Keratinocyte (primary cell): ENCODE data around the gene KRT1. TPM values are rescaled to one million over a fixed set of nuclear protein-coding genes. Genes with fewer than 3 reads are reported as not detected.

Experiments used
- DNase-seq: peaks from one replicate; pipeline ENCODE4 v3.0.0-alpha.2; 2011; ENCODE audit warnings: low read depth, missing footprints, low spot score
- FAIRE-seq: peaks from 2 replicates; lab custom pipeline; 2011; peaks lifted over from hg19 to GRCh38; lab: Jason Lieb, UNC
- H2AFZ ChIP-seq: 2 replicates; pipeline ENCODE4 v1.6.0; 2012; ENCODE audit warnings: low read length, control low read depth, inconsistent platforms; ENCODE audit not compliant: control insufficient read depth
- H3K27ac ChIP-seq: 2 replicates; pipeline ENCODE4 v1.5.1; 2011; ENCODE audit warnings: low read length; ENCODE audit not compliant: control insufficient read depth, insufficient read depth
- H3K27me3 ChIP-seq: 3 replicates; pipeline ENCODE4 v1.6.0; 2011; ENCODE audit warnings: low read length; ENCODE audit not compliant: control insufficient read depth, insufficient read depth; ENCODE audit errors: extremely low read depth
- H3K36me3 ChIP-seq, 2 experiments: 2 replicates in 1 of 2; 3 replicates in 1 of 2; pipeline ENCODE4 v1.5.1; 2011; ENCODE audit warnings: low read length in 2 of 2, mild to moderate bottlenecking in 1 of 2; ENCODE audit not compliant: control insufficient read depth in 2 of 2, insufficient read depth in 2 of 2; ENCODE audit errors: extremely low read depth in 1 of 2
- H3K4me1 ChIP-seq: 3 replicates; pipeline ENCODE4 v1.5.1; 2011; ENCODE audit warnings: low read length; ENCODE audit not compliant: control insufficient read depth, insufficient read depth; ENCODE audit errors: extremely low read depth
- H3K4me2 ChIP-seq: 3 replicates; pipeline ENCODE4 v1.6.0; 2011; ENCODE audit warnings: low read depth, low read length; ENCODE audit not compliant: control insufficient read depth, insufficient read depth; ENCODE audit errors: extremely low read depth
- H3K4me3 ChIP-seq, 3 experiments: fragments of 200-600 bp in 1 of 3; sonication (generic) in 1 of 3; 2 replicates in 2 of 3; 3 replicates in 1 of 3; pipeline ENCODE4 v1.5.1; 2011 to 2016; ENCODE audit warnings: low read length in 3 of 3, mild to moderate bottlenecking in 3 of 3, control low read depth in 2 of 3, inconsistent platforms in 1 of 3, low read depth in 1 of 3, mixed read lengths in 1 of 3, mixed run types in 1 of 3, moderate library complexity in 1 of 3; ENCODE audit not compliant: control insufficient read depth in 2 of 3, insufficient read depth in 2 of 3; ENCODE audit errors: extremely low read depth in 1 of 3
- H3K79me2 ChIP-seq: 2 replicates; pipeline ENCODE4 v1.6.0; 2012; ENCODE audit warnings: low read length; ENCODE audit not compliant: control insufficient read depth, insufficient read depth
- H3K9ac ChIP-seq: 3 replicates; pipeline ENCODE4 v1.6.0; 2011; ENCODE audit warnings: low read length; ENCODE audit not compliant: control insufficient read depth, insufficient read depth; ENCODE audit errors: extremely low read depth
- H3K9me1 ChIP-seq: 3 replicates; pipeline ENCODE4 v1.6.0; 2011; ENCODE audit warnings: low read length; ENCODE audit not compliant: control insufficient read depth, insufficient read depth; ENCODE audit errors: extremely low read depth
- H3K9me3 ChIP-seq: 2 replicates; pipeline ENCODE4 v1.5.1; 2012; ENCODE audit warnings: low read depth, low read length; ENCODE audit not compliant: control insufficient read depth
- H4K20me1 ChIP-seq: 3 replicates; pipeline ENCODE4 v1.6.0; 2011; ENCODE audit warnings: low read length; ENCODE audit not compliant: control insufficient read depth, insufficient read depth; ENCODE audit errors: extremely low read depth
- CTCF ChIP-seq, 3 experiments: IDR thresholded peaks in 1 of 3; conservative IDR thresholded peaks in 1 of 3; optimal IDR thresholded peaks in 1 of 3; 2 replicates in 2 of 3; 3 replicates in 1 of 3; pipeline versions ENCODE3 to v1.5.1; 2011; ENCODE audit warnings: low read length in 3 of 3, mild to moderate bottlenecking in 3 of 3, moderate library complexity in 2 of 3, control low read depth in 1 of 3, inconsistent platforms in 1 of 3; ENCODE audit not compliant: insufficient read depth in 2 of 3; ENCODE audit errors: extremely low read depth in 1 of 3
- EZH2 ChIP-seq: IDR thresholded peaks from one replicate; pipeline ENCODE4 v1.6.1; 2012; ENCODE audit warnings: inconsistent platforms, mild to moderate bottlenecking, low read length, moderate library complexity
- dilution Hi-C: fragments of 300-500 bp; cut with MboI; formaldehyde crosslinking; loops from one replicate; pipeline ENCODE4 v1.7.0; 2020; ENCODE audit warnings: low sequenced_read_pairs; ENCODE audit not compliant: extremely low pct_ligation_motif_present
- polyA plus RNA-seq, 5 experiments: library from polyadenylated mRNA; depleted of rRNA in 3 of 5; stranded (reverse) in 3 of 5; stranded (forward) in 1 of 5; unstranded in 1 of 5; fragments of >200 nt; gene quantifications; 1 replicate in 1 of 5; 2 replicates in 3 of 5; 3 replicates in 1 of 5; pipeline versions ENCODE4 v1.2.1 to v1.2.3, GENCODE V29; 2011 to 2012; ENCODE audit warnings: missing spikeins in 2 of 5, low read depth in 1 of 5, low replicate concordance in 1 of 5

KRT1 gene
- polyA plus RNA-seq, 1 donor (not counting 4 experiments of a cell fraction or from before 2014, with no cell fraction given), result 92.2 TPM

GRCh38 chr12:52650520-52651081 is 29.6 kb downstream of the KRT1 start:
- Histone ChIP-seq H3K4me1 (peaks cover 11% of the 10 kb centered on the region), H3K4me2 (peak overlapping the region; percentile 60), H2AFZ (peak overlapping the region; percentile 1), H3K36me3 (no peaks in the 10 kb centered on the region), H3K9me1 (no peaks in the 10 kb centered on the region), H3K9me3 (peaks cover 2% of the 10 kb centered on the region), H3K27me3 (peaks cover 8% of the 10 kb centered on the region), H3K4me3 (peak overlapping the region in 1 of 3 experiments; percentile 11), H3K79me2 (no peaks in the 10 kb centered on the region), H3K9ac (no peak overlapping the region), H4K20me1 (no peaks in the 10 kb centered on the region), H3K27ac (no peak overlapping the region)
- TF ChIP-seq CTCF (optimal IDR thresholded peaks at IDR 0.05 in 1 of 3, IDR thresholded peaks at IDR 0.05 in 1 of 3, conservative IDR thresholded peaks at IDR 0.05 in 1 of 3; ENCODE audit: extremely low read depth in 1 of 3, insufficient read depth in 2 of 3, low read length in 3 of 3) (no peak), EZH2 (no peak)
- no peak for DNase-seq
- no peak for FAIRE-seq
- dilution Hi-C loops, result no loop called here

- TF ChIP-seq EZH2 (no peak), CTCF (optimal IDR thresholded peaks at IDR 0.05 in 1 of 3, IDR thresholded peaks at IDR 0.05 in 1 of 3, conservative IDR thresholded peaks at IDR 0.05 in 1 of 3; ENCODE audit: extremely low read depth in 1 of 3, insufficient read depth in 2 of 3, low read length in 3 of 3) (no peak)
- Histone ChIP-seq H3K4me2 (no peak overlapping the region), H3K27me3 (peaks cover 14% of the 10 kb centered on the region), H3K4me1 (peaks cover 5% of the 10 kb centered on the region), H3K4me3 (no peak overlapping the region), H3K9me3 (peaks cover 2% of the 10 kb centered on the region), H4K20me1 (no peaks in the 10 kb centered on the region), H3K9ac (no peak overlapping the region), H3K9me1 (no peaks in the 10 kb centered on the region), H2AFZ (no peak overlapping the region), H3K27ac (no peak overlapping the region), H3K79me2 (no peaks in the 10 kb centered on the region), H3K36me3 (no peaks in the 10 kb centered on the region)
- dilution Hi-C loops, result no loop called here
- FAIRE-seq (no peak), DNase-seq (no peak)
Measured at GRCh38 chr12:52649066-52649465, 31.1 kb downstream of the KRT1 start.
